ENCODE data around the gene SURF6. TPM values are rescaled to one million over a fixed set of nuclear protein-coding genes. Genes with fewer than 3 reads are reported as not detected.

SURF6 gene
- total RNA-seq, 1 donor from 2014 or later, result 5.3 TPM

DNA sequence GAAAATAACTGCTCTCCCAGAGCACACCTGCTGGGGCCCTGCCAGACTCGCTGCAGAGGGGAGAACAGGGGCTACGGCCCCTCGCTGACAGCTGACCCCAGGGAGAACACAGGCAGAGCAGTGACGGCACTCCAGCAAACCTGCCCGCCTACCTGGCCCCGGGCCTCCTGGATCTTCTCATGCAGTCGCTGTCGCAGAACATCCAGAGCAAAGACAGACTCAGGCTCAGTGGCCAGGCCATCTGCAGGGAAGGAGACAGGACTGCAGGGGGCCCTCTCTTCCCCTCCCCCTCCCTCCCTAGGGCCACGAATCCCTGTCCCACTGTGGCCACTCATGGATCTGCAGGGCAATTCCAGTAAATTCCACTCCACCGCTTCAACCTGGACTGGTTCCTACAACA lies 2.4 kb downstream of the SURF6 start:
- H3K9me3 ChIP-seq, result no peaks in the 10 kb centered on the region
- DNase-seq (ENCODE audit: low spot score in 2 of 2), result peak in 1 of 2 donors; percentile 51
- H3K27ac ChIP-seq, result no peak overlapping the region
- intact Hi-C loops (cut with DNase I), result no loop called here
- H3K36me3 ChIP-seq, result peaks cover 37 to 42% of the 10 kb centered on the region in 2 donors
- no peaks in the 10 kb centered on the region for H3K27me3 ChIP-seq
- peaks cover 11 to 19% of the 10 kb centered on the region in 2 donors for H3K4me1 ChIP-seq
- TF ChIP-seq CTCF (IDR thresholded peaks at IDR 0.05), result no peak
- no peak overlapping the region for H3K4me3 ChIP-seq

DNA sequence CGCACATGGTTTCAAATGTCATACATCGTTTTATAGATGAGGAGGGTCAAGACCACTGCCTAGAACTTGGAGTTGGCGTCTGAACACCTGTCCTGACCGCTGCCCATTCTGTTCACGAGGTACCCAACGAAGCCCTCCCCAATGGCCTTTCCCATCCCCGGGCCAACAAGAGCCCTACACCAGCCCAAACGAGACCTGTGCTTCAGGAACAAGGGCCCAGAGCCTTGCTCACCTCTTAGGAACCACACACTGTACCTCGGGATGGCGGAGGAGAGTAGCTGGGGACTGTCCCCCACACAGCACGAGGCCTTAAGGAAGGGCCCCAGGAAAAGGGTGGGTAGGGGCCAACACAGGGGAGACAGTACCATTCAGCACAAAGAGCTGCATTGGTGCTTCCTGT lies 3.0 kb downstream of the SURF6 start:
- DNase-seq (ENCODE audit: low spot score in 2 of 2), result no peak
- Histone ChIP-seq H3K4me3 (no peak overlapping the region), H3K9me3 (no peaks in the 10 kb centered on the region), H3K27ac (no peak overlapping the region), H3K36me3 (peaks cover 37 to 42% of the 10 kb centered on the region in 2 donors), H3K4me1 (peaks cover 11 to 19% of the 10 kb centered on the region in 2 donors), H3K27me3 (no peaks in the 10 kb centered on the region)
- no peak for TF ChIP-seq CTCF (IDR thresholded peaks at IDR 0.05)
- intact Hi-C loops (cut with DNase I), result no loop called here

- Histone ChIP-seq H3K4me1 (peaks cover 11 to 19% of the 10 kb centered on the region in 2 donors), H3K27ac (no peak overlapping the region), H3K9me3 (no peaks in the 10 kb centered on the region), H3K27me3 (no peaks in the 10 kb centered on the region), H3K4me3 (no peak overlapping the region), H3K36me3 (peaks cover 37 to 42% of the 10 kb centered on the region in 2 donors)
- peak in 1 of 2 donors; percentile 51 for DNase-seq (ENCODE audit: low spot score in 2 of 2)
- no peak for TF ChIP-seq CTCF (IDR thresholded peaks at IDR 0.05)
- intact Hi-C loops (cut with DNase I), result no loop called here
Observed at GRCh38 chr9:133332381-133332730, 3.6 kb downstream of the SURF6 start.

GRCh38 chr9:133331641-133332380 lies 4.2 kb downstream of the SURF6 start:
- no peak for TF ChIP-seq CTCF (IDR thresholded peaks at IDR 0.05)

DNA sequence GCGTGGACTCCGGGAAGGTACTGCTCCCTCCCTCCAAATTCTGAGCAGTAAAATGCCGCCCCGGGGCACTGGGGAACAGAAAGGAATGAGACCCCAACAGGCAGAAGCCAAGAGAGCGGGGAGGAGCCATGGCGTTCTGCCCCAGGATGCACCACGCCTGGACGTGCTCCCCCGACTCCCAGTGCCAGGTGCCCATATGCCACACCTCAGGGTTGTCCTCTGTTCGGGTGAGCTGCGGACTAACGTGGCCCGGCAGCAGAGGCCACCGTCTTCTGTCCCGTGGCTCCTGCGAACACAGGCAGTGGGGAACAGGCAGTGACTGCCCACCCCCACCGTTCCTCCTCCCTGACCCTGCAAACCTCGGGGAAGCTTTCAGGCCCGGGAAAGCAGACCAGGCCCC lies 4.8 kb downstream of the SURF6 start:
- no peak for TF ChIP-seq CTCF (IDR thresholded peaks at IDR 0.05)
- intact Hi-C loops (cut with DNase I), result no loop called here
- Histone ChIP-seq H3K9me3 (no peaks in the 10 kb centered on the region), H3K36me3 (peaks cover 37 to 42% of the 10 kb centered on the region in 2 donors), H3K4me1 (peaks cover 8 to 12% of the 10 kb centered on the region in 2 donors), H3K27me3 (no peaks in the 10 kb centered on the region), H3K27ac (no peak overlapping the region), H3K4me3 (no peak overlapping the region)
- peak in 1 of 2 donors; percentile 44 for DNase-seq (ENCODE audit: low spot score in 2 of 2)

More at GRCh38 chr9:133331641-133332380, 4.2 kb downstream of the SURF6 start:
- H3K4me3 ChIP-seq, result no peak overlapping the region
- peaks cover 37 to 42% of the 10 kb centered on the region in 2 donors for H3K36me3 ChIP-seq
- H3K27me3 ChIP-seq, result no peaks in the 10 kb centered on the region
- H3K4me1 ChIP-seq, result peaks cover 11 to 18% of the 10 kb centered on the region in 2 donors
- H3K27ac ChIP-seq, result no peak overlapping the region
- intact Hi-C loops (cut with DNase I), result no loop called here
- peak in 1 of 2 donors; percentile 52 for DNase-seq (ENCODE audit: low spot score in 2 of 2)
- H3K9me3 ChIP-seq, result no peaks in the 10 kb centered on the region
